Stimulated activated CD4-positive, alpha-beta T cell treated with anti-CD3 and anti-CD28 coated beads, TNF-alpha, amount 100 ng/mL, for 48 hours (primary cell): ENCODE measurements around the gene CYP17A1.
"Not testable (repeated sequence)": the region's sequence is repeated elsewhere in the genome, so short reads cannot be mapped to it uniquely, and the experiment has no call there.

Experiments
- DNase-seq, 3 donors: peaks; one replicate each; pipeline ENCODE4 v3.0.0-alpha.2; 2020; ENCODE audit warnings: low read depth in 3 of 3

Gene CYP17A1

GRCh38 chr10:102835007-102835482 lies 2.2 kb downstream of the CYP17A1 start:
- DNase-seq: peak; percentile 62 to 73 (median 64)

GRCh38 chr10:102834143-102834542 lies 3.1 kb downstream of the CYP17A1 start:
- DNase-seq: no peak

GRCh38 chr10:102832987-102833386 lies 4.2 kb downstream of the CYP17A1 start:
- DNase-seq: no peak

- DNase-seq: no peak
These were observed 5.0 kb downstream of the CYP17A1 start for GRCh38 chr10:102832248-102832647.

- DNase-seq: no peak
These were observed 5.7 kb downstream of the CYP17A1 start for GRCh38 chr10:102831322-102832071.

GRCh38 chr10:102827597-102827975 lies 9.6 kb downstream of the CYP17A1 start:
- no peak for DNase-seq

GRCh38 chr10:102826148-102826796 lies 10.9 kb downstream of the CYP17A1 start:
- DNase-seq: no peak

- no peak for DNase-seq
These were observed 12.5 kb downstream of the CYP17A1 start for GRCh38 chr10:102824664-102825063.

GRCh38 chr10:102822222-102822621 lies 15.0 kb downstream of the CYP17A1 start:
- DNase-seq: no peak

GRCh38 chr10:102820008-102820407 lies 17.2 kb downstream of the CYP17A1 start:
- not testable (repeated sequence) for DNase-seq

GRCh38 chr10:102819054-102819453 lies 18.2 kb downstream of the CYP17A1 start:
- no peak for DNase-seq

GRCh38 chr10:102817175-102817574 lies 20.0 kb downstream of the CYP17A1 start:
- DNase-seq: no peak

- DNase-seq: no peak
These were observed 21.2 kb downstream of the CYP17A1 start for GRCh38 chr10:102815790-102816549.

- no peak for DNase-seq
These were observed 22.1 kb downstream of the CYP17A1 start for GRCh38 chr10:102814873-102815661.

GRCh38 chr10:102814453-102814871 lies 22.8 kb downstream of the CYP17A1 start:
- no peak for DNase-seq

GRCh38 chr10:102813734-102814452 lies 23.3 kb downstream of the CYP17A1 start:
- DNase-seq: no peak

GRCh38 chr10:102813017-102813541 lies 24.1 kb downstream of the CYP17A1 start:
- DNase-seq: no peak

- no peak for DNase-seq
These were observed 24.9 kb downstream of the CYP17A1 start for GRCh38 chr10:102812231-102812876.

GRCh38 chr10:102811346-102811745 lies 25.9 kb downstream of the CYP17A1 start:
- no peak for DNase-seq

- no peak for DNase-seq
These were observed 28.8 kb downstream of the CYP17A1 start for GRCh38 chr10:102808380-102808779.
